RWPE1 (cell line): ENCODE results near the gene TEX55.
A peak's percentile ranks its signal among the peaks of the same experiment; 100 is the strongest.

Experiments
- CTCF ChIA-PET: fragments of 350-600 bp; sonication (Branson Sonifier 250); formaldehyde crosslinking; extraction: SDS; loops from one replicate; lab custom pipeline; 2021; lab: Yijun Ruan, JAX
- POLR2A ChIA-PET: fragments of 400-600 bp; formaldehyde crosslinking; extraction: SDS; loops from one replicate; lab custom pipeline; 2020; ENCODE audit warnings: antibody characterized with exemption; ENCODE audit not compliant: low non-redundant PET; lab: Yijun Ruan, JAX
- DNase-seq: peaks from one replicate; pipeline ENCODE4 v3.0.0; 2012; ENCODE audit warnings: low spot score
- H3K27ac ChIP-seq: fragments of 450-650 bp; 2 replicates; pipeline ENCODE4 v1.5.1; 2017
- CTCF ChIP-seq: fragments of 450-650 bp; conservative IDR thresholded peaks from 2 replicates; pipeline ENCODE4 v1.5.1; 2017; ENCODE audit warnings: low read depth, mild to moderate bottlenecking

The TEX55 gene

GRCh38 chr3:119146578-119147375, 812 bp downstream of the TEX55 start:
- no peak overlapping the region for H3K27ac ChIP-seq
- ChIA-PET CTCF (interaction anchor here (1.2 kb wide), 1 partner anchor 95 kb away, joined by 9 read pairs; no protein-coding TSS in a partner anchor), POLR2A (no interaction called here)
- DNase-seq: no peak
- TF ChIP-seq CTCF: no peak

GRCh38 chr3:119147494-119147893, 1.5 kb downstream of the TEX55 start:
- CTCF ChIA-PET: no interaction called here
- no peak overlapping the region for H3K27ac ChIP-seq
- no peak for DNase-seq
- POLR2A ChIA-PET: no interaction called here
- TF ChIP-seq CTCF: no peak

- POLR2A ChIA-PET: no interaction called here
- DNase-seq: peak; percentile 13
- no peak for TF ChIP-seq CTCF
- no peak overlapping the region for H3K27ac ChIP-seq
- CTCF ChIA-PET: interaction anchor here (0.6 to 0.7 kb wide), 2 partner anchors 97 to 109 kb away, joined by 4 read pairs; no protein-coding TSS in a partner anchor
Measured at GRCh38 chr3:119148493-119149180, 2.7 kb downstream of the TEX55 start.

GRCh38 chr3:119149484-119149883, 3.5 kb downstream of the TEX55 start:
- no peak overlapping the region for H3K27ac ChIP-seq
- no peak for DNase-seq
- ChIA-PET CTCF (no interaction called here), POLR2A (no interaction called here)
- no peak for TF ChIP-seq CTCF

GRCh38 chr3:119156868-119157267, 10.9 kb downstream of the TEX55 start:
- no peak for DNase-seq
- ChIA-PET POLR2A (no interaction called here), CTCF (no interaction called here)
- no peak for TF ChIP-seq CTCF
- H3K27ac ChIP-seq: no peak overlapping the region

GRCh38 chr3:119157971-119158370, 12.0 kb downstream of the TEX55 start:
- DNase-seq: no peak
- ChIA-PET CTCF (no interaction called here), POLR2A (no interaction called here)
- no peak for TF ChIP-seq CTCF
- H3K27ac ChIP-seq: no peak overlapping the region
